Measurements from ENCODE around the gene NUMBL. TPM values are rescaled to one million over a fixed set of nuclear protein-coding genes. Genes with fewer than 3 reads are reported as not detected.

The NUMBL gene
- total RNA-seq, 2 donors from 2014 or later: 9.6 to 14.5 TPM

- DNase-seq (no peak), ATAC-seq (no peak)
- intact Hi-C loops (cut with DNase I, micrococcal nuclease): no loop called here
These were observed 2.8 kb upstream of the NUMBL start for GRCh38 chr19:40693150-40693788.

DNA sequence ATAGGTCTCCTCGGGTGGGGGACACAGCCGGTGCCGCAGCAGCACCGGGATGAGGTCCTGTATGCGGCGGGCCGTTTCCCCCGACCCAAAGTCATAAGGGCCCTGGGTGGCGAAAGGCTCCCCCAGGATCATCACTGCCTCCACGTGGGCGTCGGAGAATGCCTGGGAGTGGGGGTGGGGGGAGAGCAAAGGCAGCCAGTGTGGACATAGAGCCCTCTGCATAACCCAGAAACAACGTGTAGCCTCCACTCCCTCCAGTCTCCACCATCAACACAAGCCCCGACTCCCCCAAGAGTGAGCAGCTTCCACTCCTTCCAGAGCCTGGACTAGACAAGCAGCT is 1.7 kb upstream of the NUMBL start:
- no peak for DNase-seq
- intact Hi-C loops (cut with DNase I, micrococcal nuclease): no loop called here
- no peak for ATAC-seq

DNA sequence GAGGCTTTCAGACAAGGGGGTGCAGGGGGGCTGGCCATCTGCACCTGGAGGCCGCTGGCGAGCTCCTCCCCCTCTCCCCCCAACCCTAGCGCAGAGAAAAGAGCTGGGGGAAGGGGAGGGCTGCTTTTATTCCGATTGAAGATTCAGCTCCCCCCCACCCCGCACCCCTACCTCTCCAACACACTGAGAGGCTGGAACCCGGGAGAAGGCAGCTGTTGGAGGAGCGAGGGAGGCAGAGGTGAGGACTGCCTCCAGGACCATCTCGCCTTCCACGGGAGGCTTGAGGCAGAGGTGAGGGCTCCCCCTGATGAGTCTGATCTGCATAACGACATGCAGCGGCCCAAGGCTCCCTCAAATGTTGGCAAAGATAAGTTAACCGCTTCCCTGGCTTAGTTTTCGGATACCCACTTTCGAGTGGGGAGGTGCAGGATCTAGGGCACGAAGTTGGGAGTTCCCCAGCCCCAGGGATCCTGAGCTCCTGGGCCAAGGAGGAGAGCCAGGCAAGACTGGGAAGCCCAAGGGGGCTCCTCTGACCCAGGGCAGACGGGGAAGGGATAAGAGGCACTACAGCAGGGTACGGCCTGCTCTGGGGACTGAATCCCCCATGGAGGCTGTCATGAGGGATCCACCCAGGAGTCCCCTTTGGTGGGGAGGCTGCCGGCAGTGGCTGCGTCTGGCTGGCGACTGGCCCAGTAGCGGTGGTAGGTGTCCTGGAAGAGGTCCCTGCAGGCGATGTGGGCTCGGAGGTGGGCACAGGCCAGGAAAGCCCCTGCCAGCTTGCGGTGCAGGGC is 1.2 kb upstream of the NUMBL start:
- intact Hi-C loops (cut with DNase I, micrococcal nuclease): no loop called here
- ATAC-seq (no peak), DNase-seq (peak in 1 of 2 donors; percentile 20)

- intact Hi-C loops (cut with DNase I, micrococcal nuclease): no loop called here
- DNase-seq (peak; percentile 93 to 98), ATAC-seq (peak; percentile 94)
These were observed 406 bp upstream of the NUMBL start for GRCh38 chr19:40690693-40691420.

DNA sequence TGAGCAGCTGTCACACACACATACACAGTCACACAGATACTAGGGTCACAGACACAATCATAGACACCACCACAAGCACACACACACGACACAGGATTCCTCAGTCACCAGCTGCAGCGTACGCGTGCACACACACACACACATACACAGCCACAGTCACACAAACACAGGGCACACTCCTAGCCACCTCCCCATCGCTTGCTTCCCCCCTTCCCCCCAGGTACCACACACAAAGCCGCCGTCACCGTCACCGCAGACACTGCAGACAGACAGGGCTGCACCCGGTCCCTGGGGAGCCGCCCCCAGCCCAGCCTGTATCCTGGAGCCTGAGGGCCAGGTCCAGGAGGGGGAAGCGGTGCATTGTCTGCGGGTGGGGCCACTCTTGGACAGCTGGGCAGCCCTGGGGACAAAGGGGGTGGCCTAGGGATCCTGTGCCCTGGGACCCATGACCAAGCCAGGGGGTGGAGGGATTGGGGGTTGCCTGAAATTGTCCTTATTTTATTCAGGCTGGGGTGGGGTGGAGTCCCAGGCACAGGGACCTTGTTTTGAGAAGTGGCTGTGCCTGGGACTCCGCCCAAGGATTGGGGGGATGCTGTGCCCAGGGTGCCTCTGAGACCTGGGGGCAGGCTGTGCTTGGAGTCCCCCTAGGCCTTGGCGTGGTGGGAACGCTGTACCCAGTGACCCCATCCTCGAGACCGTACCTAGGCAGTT is 957 bp downstream of the NUMBL start:
- intact Hi-C loops (cut with DNase I, micrococcal nuclease): no loop called here
- ATAC-seq (no peak), DNase-seq (peak in 1 of 2 donors; percentile 25)

GRCh38 chr19:40688987-40689338 is 1.5 kb downstream of the NUMBL start:
- ATAC-seq (no peak), DNase-seq (no peak)
- intact Hi-C loops (cut with DNase I, micrococcal nuclease): no loop called here

DNA sequence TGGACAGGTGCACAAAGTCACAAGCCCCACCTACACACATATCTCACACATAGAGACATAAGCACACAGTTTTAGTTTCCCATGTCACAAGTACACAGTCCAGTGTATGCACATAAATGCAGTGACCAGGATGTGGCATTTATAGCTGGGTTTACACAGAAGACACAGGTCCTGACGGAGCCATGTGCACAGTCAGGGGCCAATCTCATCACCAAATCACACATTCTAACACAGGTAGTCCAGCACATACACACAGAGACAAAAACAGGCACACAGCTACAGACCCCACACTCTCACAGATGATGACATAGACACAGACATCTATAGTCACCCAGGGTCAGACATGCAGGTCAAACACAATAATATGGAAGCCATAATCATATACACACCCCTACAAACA is 2.1 kb downstream of the NUMBL start:
- no peak for ATAC-seq
- intact Hi-C loops (cut with DNase I, micrococcal nuclease): no loop called here
- DNase-seq: no peak

DNA sequence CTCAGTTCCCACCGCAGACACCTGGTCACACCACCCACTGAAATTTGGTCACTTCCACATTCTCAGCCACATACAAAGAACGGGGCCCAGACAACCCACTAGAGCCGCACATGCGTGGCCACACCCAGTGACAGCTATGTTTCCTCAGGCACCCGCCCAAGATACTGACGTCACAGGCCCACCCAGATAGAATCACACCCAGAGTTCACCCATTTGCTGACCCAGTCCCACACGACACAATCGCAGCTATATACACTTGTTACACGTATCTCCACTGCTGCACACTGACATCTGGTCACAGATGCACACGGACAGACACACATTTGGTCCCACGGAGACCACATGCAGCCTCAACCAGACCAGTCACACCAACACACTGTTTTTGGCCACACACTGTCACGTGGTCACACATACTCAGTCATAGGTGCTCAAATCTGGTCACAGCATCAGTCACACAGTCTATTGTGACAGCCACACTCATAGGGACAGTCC is 2.9 kb downstream of the NUMBL start:
- intact Hi-C loops (cut with DNase I, micrococcal nuclease): no loop called here
- peak; percentile 73 to 75 for DNase-seq
- ATAC-seq: no peak

- intact Hi-C loops (cut with DNase I, micrococcal nuclease): no loop called here
- DNase-seq: no peak
- ATAC-seq: no peak
These were observed 3.4 kb downstream of the NUMBL start for GRCh38 chr19:40686882-40687524.

DNA sequence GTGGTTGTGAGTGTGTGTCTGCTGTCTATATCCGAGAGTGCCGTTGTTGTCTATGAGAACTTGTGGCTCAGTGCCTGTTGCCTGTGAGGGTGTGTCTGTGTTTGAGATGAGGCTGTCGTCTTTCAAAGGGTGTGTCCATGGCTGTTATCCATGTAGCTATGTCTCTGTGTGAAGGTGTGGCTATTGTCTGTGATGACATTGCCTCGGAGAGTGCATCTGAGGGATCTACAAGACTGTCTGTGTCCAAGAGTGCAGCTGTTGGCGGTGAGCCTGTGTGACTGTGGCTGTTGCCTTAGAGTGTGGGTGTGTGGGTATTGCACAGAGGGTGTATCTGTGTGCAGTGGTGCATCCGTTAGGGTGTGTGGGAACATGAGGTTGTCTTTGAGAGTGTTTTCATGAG is 4.9 kb downstream of the NUMBL start:
- ATAC-seq: peak; percentile 81
- intact Hi-C loops (cut with DNase I, micrococcal nuclease): no loop called here
- DNase-seq: peak in 1 of 2 donors; percentile 18

DNA sequence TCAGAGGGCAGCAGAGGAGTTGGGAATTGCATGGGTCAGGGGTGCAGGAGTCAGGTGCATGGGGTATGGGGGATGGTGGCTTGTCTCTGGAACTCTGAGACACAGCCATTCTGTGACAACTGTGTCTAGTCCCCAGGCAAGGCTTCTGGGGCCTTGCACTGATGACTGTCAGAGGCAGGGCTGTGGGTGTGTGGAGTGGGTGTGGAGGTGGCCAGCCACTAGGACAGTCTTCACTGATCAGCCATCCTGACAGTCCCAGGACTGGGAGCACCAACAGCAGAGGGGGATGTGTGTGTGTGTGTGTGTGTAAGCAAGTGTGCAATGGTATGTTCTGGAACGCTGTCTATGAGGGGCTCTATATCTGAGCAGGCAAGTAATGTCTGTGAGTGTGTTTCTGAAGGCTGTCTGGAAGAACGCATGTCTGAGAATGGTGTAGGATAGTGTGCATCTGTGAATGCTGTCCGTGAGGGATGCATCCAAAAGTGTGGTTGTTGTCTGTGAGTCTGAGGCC is 5.4 kb downstream of the NUMBL start:
- DNase-seq: no peak
- intact Hi-C loops (cut with DNase I, micrococcal nuclease): no loop called here
- no peak for ATAC-seq

GRCh38 chr19:40684280-40684679 is 6.2 kb downstream of the NUMBL start:
- DNase-seq (no peak), ATAC-seq (no peak)
- intact Hi-C loops (cut with DNase I, micrococcal nuclease): no loop called here

GRCh38 chr19:40683437-40683836 is 7.0 kb downstream of the NUMBL start:
- intact Hi-C loops (cut with DNase I, micrococcal nuclease): no loop called here
- ATAC-seq (no peak), DNase-seq (no peak)

DNA sequence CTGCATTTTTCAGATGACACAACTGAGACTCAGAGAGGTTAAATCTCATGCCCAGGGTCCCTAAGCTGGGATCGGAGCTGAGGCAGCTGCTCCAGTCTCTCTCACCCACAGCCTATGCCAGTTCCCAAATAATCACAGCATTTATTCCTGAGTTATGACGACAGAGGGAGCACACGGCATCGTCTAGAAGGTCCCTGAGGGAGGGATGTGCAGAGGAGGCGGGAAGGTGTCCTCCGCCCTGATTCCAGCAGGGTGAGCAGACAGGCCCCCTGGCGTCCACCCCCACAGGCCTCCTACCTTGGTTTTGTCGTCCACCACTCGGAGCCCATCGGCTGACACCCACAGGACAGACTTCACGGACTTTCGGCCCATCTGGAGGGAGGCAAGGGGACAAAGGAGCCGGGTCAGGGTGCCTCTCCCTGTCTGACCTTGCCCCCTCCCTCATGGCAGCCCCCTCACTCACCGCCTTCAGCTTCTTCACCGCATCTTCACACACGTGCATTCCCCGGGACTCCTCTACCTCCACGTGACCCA is 8.0 kb downstream of the NUMBL start:
- DNase-seq (no peak), ATAC-seq (no peak)
- intact Hi-C loops (cut with DNase I, micrococcal nuclease): no loop called here

- ATAC-seq (no peak), DNase-seq (no peak)
- intact Hi-C loops (cut with DNase I, micrococcal nuclease): no loop called here
These were observed 9.4 kb downstream of the NUMBL start for GRCh38 chr19:40681039-40681438.

- ATAC-seq (no peak), DNase-seq (no peak)
- intact Hi-C loops (cut with DNase I, micrococcal nuclease): no loop called here
These were observed 13.3 kb downstream of the NUMBL start for GRCh38 chr19:40677156-40677555.

GRCh38 chr19:40674291-40674690 is 16.2 kb downstream of the NUMBL start:
- no peak for ATAC-seq
- intact Hi-C loops (cut with DNase I, micrococcal nuclease): no loop called here
- DNase-seq: no peak

GRCh38 chr19:40673397-40673796 is 17.1 kb downstream of the NUMBL start:
- ATAC-seq (no peak), DNase-seq (no peak)
- intact Hi-C loops (cut with DNase I, micrococcal nuclease): no loop called here
